Frontal cortex (tissue), 4 donors: ENCODE measurements around the gene LURAP1L. TPM values are rescaled to one million over a fixed set of nuclear protein-coding genes. Genes with fewer than 3 reads are reported as not detected.
"Not testable (repeated sequence)": the region's sequence is repeated elsewhere in the genome, so short reads cannot be mapped to it uniquely, and the experiment has no call there.

Source experiments
- DNase-seq, 2 donors: peaks; one replicate each; pipeline ENCODE4 v3.0.0; 2012; ENCODE audit warnings: low spot score in 2 of 2
- FAIRE-seq: peaks from 2 replicates; lab custom pipeline; 2012; peaks lifted over from hg19 to GRCh38; lab: Jason Lieb, UNC
- small RNA-seq: library from RNA; depleted of rRNA; stranded (forward); fragments of <200 nt; gene quantifications from one replicate; pipeline ENCODE3, GENCODE V24; 2014
- total RNA-seq: library from RNA; depleted of rRNA; stranded (reverse); fragments of >200 nt; gene quantifications from one replicate; pipeline ENCODE4 v1.2.3, GENCODE V29; 2014
- donor health status: control.
- donor health status: control.
- donor health status: control.

Gene LURAP1L
- total RNA-seq, 1 donor from 2014 or later: 1.6 TPM

DNA sequence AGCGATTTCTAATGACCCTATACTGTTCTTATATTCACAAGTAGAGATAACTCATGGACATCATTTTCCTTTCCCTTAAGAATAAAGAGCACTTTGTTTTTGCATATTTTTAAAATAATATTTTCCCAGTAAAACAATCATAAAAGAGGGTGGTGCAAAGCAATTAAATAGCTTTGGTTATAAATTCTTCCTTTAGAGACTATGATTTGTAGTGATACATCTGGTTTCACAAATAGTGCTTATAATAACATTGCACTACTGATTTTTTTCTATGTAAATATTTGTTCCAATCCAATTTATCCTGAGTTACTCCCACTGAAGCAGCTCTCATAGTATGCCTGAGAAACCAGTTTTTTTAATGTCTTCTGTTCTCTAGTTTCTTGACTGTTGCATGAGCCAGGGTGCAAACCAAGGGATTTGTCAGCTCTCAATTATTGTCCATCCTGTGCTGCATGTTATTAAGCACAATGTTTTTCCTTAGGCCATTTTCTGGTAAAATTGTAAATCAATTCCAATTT lies 74.7 kb downstream of the LURAP1L start:
- DNase-seq (no peak), FAIRE-seq (no peak)

DNA sequence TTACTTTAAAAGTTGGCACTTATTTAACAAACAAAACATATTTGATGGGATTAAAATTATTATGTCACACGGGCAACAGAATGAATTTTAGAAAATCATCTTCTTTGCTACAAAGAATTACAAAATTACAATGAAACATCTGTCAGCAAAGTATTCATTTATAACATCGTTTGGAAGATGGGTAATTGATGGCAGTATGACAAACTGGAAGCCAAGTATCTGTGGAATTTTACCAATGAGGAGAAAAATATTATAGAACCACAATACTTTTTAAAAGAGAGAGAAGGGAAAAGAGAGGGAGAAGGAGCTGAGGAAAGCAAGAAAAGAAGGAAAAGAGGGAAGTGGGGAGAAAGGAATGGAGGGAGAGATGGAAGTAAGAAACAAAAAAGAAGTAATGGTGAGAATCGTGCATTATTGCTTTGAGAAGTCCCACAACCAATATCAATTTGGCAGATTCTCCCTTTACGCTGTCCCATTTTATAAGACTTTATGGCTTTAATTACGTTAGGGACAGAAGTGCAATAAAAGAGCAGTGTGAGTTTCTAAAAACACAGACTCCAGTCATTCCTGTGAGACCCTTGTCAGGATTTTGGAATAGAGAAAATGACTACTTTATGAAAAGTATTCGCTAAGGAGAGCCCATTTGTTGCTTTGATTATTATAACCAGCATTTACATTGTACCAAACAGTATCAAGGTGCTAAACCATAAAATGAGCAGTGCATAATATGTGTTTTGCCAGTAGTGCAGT lies 76.7 kb downstream of the LURAP1L start:
- DNase-seq (no peak), FAIRE-seq (no peak)

DNA sequence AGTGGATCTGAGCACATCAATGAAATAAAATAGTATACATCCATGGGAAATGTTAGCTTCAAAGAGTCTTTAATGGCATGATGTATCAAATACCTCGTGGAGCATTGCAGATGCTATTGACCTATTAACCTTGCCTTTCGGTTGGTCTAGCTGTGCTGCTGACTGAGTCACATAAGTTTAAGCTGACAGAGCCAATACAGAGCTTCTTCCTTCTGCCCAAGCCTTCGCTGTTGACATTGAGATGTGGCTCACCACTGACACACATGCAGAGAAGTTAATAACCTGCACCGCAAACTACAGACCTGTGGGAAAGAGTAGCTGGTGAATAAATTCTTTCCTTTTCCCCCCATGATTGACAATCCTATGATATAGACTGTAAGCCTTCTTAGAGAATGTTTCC lies 78.2 kb downstream of the LURAP1L start:
- FAIRE-seq (no peak), DNase-seq (no peak)

DNA sequence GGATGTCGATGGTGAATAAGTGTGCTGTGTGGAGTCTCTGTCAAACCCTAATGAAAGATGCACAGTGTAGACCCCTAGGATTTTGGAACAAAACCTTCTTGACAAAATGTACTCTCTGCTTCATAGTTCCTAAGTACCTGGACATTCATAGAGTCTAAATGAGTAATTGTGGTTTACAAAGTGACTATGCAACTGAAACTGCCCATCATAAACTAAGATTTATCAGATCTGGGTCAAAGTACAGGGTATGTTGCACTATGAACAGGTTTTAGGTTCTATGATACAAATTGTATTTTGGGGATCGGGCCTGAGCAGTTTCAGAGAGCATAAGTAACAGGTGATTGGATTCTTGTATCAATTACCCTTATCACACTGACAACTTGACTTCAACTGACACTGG lies 79.4 kb downstream of the LURAP1L start:
- no peak for FAIRE-seq
- no peak for DNase-seq

DNA sequence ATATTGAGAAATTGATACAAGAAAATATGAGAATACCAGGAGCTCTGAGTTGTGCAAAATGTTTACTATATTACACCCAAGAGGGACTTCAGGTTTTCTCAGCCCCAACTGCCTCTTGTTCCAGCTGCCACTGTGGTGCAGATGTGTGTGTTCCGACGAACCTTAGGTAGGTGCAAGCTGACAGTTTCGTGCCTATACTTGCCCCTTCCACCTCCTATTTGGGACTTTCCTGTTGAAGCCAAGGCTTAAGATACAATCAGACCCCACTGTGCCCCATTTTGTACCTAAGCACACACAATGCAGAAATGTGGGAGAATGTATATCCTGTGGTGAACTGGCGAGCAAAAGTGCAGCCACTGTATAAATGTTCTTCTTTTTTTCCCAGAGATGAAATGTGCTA lies 80.2 kb downstream of the LURAP1L start:
- DNase-seq: no peak
- FAIRE-seq: no peak

DNA sequence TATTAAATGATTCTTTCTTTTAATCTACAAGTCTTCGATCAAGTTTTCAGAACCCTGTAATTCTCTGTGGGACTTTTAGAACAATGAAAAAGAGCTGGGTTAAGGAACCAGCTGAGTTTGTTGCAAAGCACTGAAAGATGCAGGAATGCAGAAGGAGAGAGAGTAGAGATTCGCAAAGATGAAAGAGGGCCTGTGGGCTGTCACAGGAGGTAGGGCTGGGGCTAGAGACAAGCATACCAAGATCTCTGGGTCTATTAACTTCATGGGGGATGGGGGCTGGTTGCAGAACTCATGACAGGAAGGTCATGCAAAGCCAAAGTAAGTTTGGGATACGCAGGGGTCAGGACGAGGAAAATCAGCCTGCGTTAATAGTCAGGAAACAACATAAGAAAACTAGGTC lies 81.8 kb downstream of the LURAP1L start:
- DNase-seq (no peak), FAIRE-seq (no peak)

DNA sequence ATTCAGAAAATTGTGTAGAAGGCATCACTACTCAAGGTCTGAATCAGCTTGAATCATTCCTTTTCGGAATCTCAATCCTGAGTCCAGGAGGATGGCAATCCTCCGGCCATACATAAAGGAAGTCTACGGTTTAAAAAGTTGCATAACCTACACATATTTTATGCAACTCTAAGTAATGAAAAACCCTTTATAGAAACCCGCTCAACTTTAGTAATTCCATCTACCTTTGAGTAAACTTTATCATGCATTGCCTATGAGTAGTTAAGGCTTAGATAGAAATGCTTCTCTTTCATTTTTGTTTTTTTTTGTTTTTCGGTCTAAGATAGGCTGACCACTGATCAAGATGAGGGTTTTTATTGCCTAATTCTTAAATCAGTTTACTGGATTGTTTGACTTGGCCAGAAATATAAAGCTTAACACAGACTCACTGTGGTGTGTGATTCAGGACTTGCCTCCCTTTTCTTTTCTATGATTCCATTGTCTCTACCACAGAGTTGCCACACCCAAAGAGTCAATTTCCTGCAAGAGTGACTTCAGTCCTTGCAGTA lies 85.0 kb downstream of the LURAP1L start:
- FAIRE-seq (no peak), DNase-seq (no peak)

DNA sequence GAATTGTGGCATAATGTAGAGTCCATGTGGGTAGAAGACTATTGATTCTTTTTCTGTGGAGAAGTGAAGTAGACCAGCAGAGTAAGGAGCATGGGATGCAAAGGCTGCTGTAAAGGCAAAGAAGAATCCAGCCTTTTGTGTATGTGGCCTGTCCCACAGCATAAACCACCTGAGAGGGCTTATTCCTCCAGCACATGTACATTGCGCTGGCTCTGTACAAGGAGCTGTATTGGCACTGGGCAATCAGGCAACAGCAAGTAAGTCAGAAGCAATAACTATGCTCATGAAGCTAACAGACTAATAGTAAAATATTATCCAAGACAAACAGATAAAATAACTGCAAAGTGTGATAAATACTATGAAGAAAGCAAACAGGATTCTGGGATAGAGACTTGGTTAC lies 86.2 kb downstream of the LURAP1L start:
- DNase-seq (no peak), FAIRE-seq (no peak)

DNA sequence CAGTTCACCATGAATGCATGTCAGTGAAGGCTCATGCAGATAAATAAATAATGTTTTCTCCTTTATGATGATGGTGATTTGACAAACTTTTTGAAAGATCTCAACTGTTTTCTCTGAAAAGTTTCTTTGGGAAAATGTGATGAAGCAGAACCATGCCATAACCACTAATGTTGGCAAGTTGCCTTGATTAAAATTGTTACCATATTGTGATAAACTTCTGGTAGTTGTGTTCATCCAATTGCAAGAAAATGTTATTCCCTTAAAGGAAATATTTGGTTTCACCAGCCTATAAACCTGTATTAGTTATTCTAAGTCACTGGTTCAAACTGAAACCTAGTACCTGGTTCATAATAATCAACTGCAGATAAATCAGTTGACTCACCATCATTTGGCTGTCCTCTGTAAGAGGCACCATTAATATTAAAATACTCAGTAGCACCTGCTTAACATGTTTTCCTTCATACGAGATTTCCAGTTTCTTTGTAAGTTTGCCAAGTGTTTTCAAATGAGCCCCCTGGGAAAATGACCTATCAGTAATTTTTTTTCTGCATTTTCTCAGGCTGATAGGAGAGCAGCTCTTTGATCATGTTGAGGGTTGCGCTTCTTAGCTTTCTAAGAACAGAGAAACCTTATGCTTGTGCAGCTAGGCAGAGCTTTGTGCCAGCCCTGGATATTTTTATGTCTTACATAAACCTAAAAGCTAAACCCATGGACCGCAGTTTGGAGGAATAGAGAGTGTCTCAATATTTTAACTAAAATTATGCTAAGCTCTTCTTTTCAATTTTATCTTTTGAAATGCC lies 88.0 kb downstream of the LURAP1L start:
- no peak for DNase-seq
- no peak for FAIRE-seq

DNA sequence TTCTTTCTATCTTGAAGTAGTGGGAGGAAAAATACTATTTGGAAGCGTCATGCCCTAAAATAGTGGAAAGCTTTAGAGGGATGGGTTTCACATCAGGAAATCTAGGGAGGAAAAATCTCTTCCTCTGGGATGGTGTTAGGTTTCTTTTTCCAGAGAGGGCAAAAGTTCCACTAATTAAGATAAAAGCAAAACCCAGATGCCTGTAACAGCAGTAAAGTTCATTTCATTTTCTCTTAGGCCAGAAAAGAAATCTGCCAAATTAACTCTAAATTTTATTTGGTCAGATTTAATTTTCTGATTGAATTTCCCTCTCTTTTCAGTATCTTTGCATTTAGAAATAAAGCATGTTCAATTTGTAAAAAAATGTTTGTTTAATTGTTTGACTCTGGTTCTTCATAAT lies 88.8 kb downstream of the LURAP1L start:
- FAIRE-seq: no peak
- DNase-seq: no peak

DNA sequence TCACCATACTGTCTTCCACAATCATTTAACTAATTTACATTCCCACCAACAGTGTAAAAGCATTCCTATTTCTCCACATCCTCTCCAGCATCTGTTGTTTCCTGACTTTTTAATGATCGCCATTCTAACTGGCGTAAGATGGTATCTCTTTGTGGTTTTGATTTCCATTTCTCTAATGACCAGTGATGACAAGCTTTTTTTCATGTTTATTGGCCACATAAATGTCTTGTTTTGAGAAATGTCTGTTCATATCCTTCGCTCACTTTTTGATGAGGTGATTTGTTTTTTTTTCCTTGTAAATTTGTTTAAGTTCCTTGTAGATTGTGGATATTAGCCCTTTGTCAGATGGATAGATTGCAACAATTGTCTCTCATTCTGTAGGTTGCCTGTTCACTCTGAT lies 90.6 kb downstream of the LURAP1L start:
- FAIRE-seq, DNase-seq: not testable (repeated sequence)

Small RNA genes within 50 kb of the gene (small RNA-seq; reads per million reads assigned to genes)
- gene RN7SL849P: not detected

Other genes starting within 250 kb of the LURAP1L start
- 2.4 TPM for gene TYRP1, start 81.6 kb upstream of the LURAP1L start, total RNA-seq